ENCODE measurements around the gene COL6A5. TPM values are rescaled to one million over a fixed set of nuclear protein-coding genes. Genes with fewer than 3 reads are reported as not detected.
"Not testable (repeated sequence)": the region's sequence is repeated elsewhere in the genome, so short reads cannot be mapped to it uniquely, and the experiment has no call there.

The COL6A5 gene
- polyA plus RNA-seq, 2 donors = 0.04 to 0.15 TPM

- H3K27ac ChIP-seq (ENCODE audit: low read depth in 2 of 2, low read length in 1 of 2) = no peak overlapping the region
- no peaks in the 10 kb centered on the region for H3K27me3 ChIP-seq (ENCODE audit: control insufficient read depth in 1 of 2, insufficient read depth in 2 of 2, low read length in 2 of 2)
- no peaks in the 10 kb centered on the region for H3K4me1 ChIP-seq (ENCODE audit: control insufficient read depth in 2 of 2, insufficient read depth in 2 of 2, low read length in 1 of 2)
- no peaks in the 10 kb centered on the region for H3K36me3 ChIP-seq (ENCODE audit: control insufficient read depth in 2 of 2, insufficient read depth in 2 of 2, low read length in 1 of 2)
- peaks cover 0 to 2% of the 10 kb centered on the region in 2 donors for H3K9me3 ChIP-seq (ENCODE audit: control insufficient read depth in 2 of 2, insufficient read depth in 1 of 2, low read depth in 1 of 2, low read length in 1 of 2)
- WGBS, 2 donors = 49 to 66% methylated on average over 2 of the region's 2 CpGs
- H3K4me3 ChIP-seq (ENCODE audit: low read depth in 1 of 2, low read length in 2 of 2) = no peak overlapping the region
Measured at GRCh38 chr3:130429713-130430023, 84.2 kb downstream of the COL6A5 start.

- no peaks in the 10 kb centered on the region for H3K27me3 ChIP-seq (ENCODE audit: control insufficient read depth in 1 of 2, insufficient read depth in 2 of 2, low read length in 2 of 2)
- H3K36me3 ChIP-seq (ENCODE audit: control insufficient read depth in 2 of 2, insufficient read depth in 2 of 2, low read length in 1 of 2) = no peaks in the 10 kb centered on the region
- H3K27ac ChIP-seq (ENCODE audit: low read depth in 2 of 2, low read length in 1 of 2) = no peak overlapping the region
- no peak overlapping the region for H3K4me3 ChIP-seq (ENCODE audit: low read depth in 1 of 2, low read length in 2 of 2)
- peaks cover 0 to 2% of the 10 kb centered on the region in 2 donors for H3K9me3 ChIP-seq (ENCODE audit: control insufficient read depth in 2 of 2, insufficient read depth in 1 of 2, low read depth in 1 of 2, low read length in 1 of 2)
- H3K4me1 ChIP-seq (ENCODE audit: control insufficient read depth in 2 of 2, insufficient read depth in 2 of 2, low read length in 1 of 2) = no peaks in the 10 kb centered on the region
Measured at GRCh38 chr3:130430266-130430665, 84.8 kb downstream of the COL6A5 start.

- not testable (repeated sequence) for H3K27me3 ChIP-seq (ENCODE audit: control insufficient read depth in 1 of 2, insufficient read depth in 2 of 2, low read length in 2 of 2); H3K36me3 ChIP-seq (ENCODE audit: control insufficient read depth in 2 of 2, insufficient read depth in 2 of 2, low read length in 1 of 2); H3K4me3 ChIP-seq (ENCODE audit: low read depth in 1 of 2, low read length in 2 of 2); H3K27ac ChIP-seq (ENCODE audit: low read depth in 2 of 2, low read length in 1 of 2); H3K4me1 ChIP-seq (ENCODE audit: control insufficient read depth in 2 of 2, insufficient read depth in 2 of 2, low read length in 1 of 2); H3K9me3 ChIP-seq (ENCODE audit: control insufficient read depth in 2 of 2, insufficient read depth in 1 of 2, low read depth in 1 of 2, low read length in 1 of 2)
- 81 to 84% methylated on average over 10 of the region's 10 CpGs for WGBS, 2 donors
Measured at GRCh38 chr3:130432086-130432485, 86.6 kb downstream of the COL6A5 start.

GRCh38 chr3:130433306-130433705 is 87.8 kb downstream of the COL6A5 start:
- peaks cover 0 to 2% of the 10 kb centered on the region in 2 donors for H3K9me3 ChIP-seq (ENCODE audit: control insufficient read depth in 2 of 2, insufficient read depth in 1 of 2, low read depth in 1 of 2, low read length in 1 of 2)
- WGBS, 2 donors = 64 to 71% methylated on average over 1 of the region's 1 CpG
- H3K27ac ChIP-seq (ENCODE audit: low read depth in 2 of 2, low read length in 1 of 2) = no peak overlapping the region
- H3K4me1 ChIP-seq (ENCODE audit: control insufficient read depth in 2 of 2, insufficient read depth in 2 of 2, low read length in 1 of 2) = no peaks in the 10 kb centered on the region
- H3K4me3 ChIP-seq (ENCODE audit: low read depth in 1 of 2, low read length in 2 of 2) = no peak overlapping the region
- H3K27me3 ChIP-seq (ENCODE audit: control insufficient read depth in 1 of 2, insufficient read depth in 2 of 2, low read length in 2 of 2) = no peaks in the 10 kb centered on the region
- H3K36me3 ChIP-seq (ENCODE audit: control insufficient read depth in 2 of 2, insufficient read depth in 2 of 2, low read length in 1 of 2) = no peaks in the 10 kb centered on the region

GRCh38 chr3:130442284-130442683 is 96.8 kb downstream of the COL6A5 start:
- Histone ChIP-seq H3K36me3 (ENCODE audit: control insufficient read depth in 2 of 2, insufficient read depth in 2 of 2, low read length in 1 of 2) (no peaks in the 10 kb centered on the region), H3K4me3 (ENCODE audit: low read depth in 1 of 2, low read length in 2 of 2) (no peak overlapping the region), H3K9me3 (ENCODE audit: control insufficient read depth in 2 of 2, insufficient read depth in 1 of 2, low read depth in 1 of 2, low read length in 1 of 2) (no peaks in the 10 kb centered on the region), H3K27me3 (ENCODE audit: control insufficient read depth in 1 of 2, insufficient read depth in 2 of 2, low read length in 2 of 2) (no peaks in the 10 kb centered on the region), H3K4me1 (ENCODE audit: control insufficient read depth in 2 of 2, insufficient read depth in 2 of 2, low read length in 1 of 2) (no peaks in the 10 kb centered on the region), H3K27ac (ENCODE audit: low read depth in 2 of 2, low read length in 1 of 2) (no peak overlapping the region)
- WGBS, 2 donors = 47 to 50% methylated on average over 1 of the region's 1 CpG

- H3K4me3 ChIP-seq (ENCODE audit: low read depth in 1 of 2, low read length in 2 of 2); H3K9me3 ChIP-seq (ENCODE audit: control insufficient read depth in 2 of 2, insufficient read depth in 1 of 2, low read depth in 1 of 2, low read length in 1 of 2); H3K36me3 ChIP-seq (ENCODE audit: control insufficient read depth in 2 of 2, insufficient read depth in 2 of 2, low read length in 1 of 2); H3K27me3 ChIP-seq (ENCODE audit: control insufficient read depth in 1 of 2, insufficient read depth in 2 of 2, low read length in 2 of 2); H3K27ac ChIP-seq (ENCODE audit: low read depth in 2 of 2, low read length in 1 of 2); H3K4me1 ChIP-seq (ENCODE audit: control insufficient read depth in 2 of 2, insufficient read depth in 2 of 2, low read length in 1 of 2): not testable (repeated sequence)
- WGBS, 2 donors = 83 to 86% methylated on average over 6 of the region's 6 CpGs
Measured at GRCh38 chr3:130446840-130447239, 101.4 kb downstream of the COL6A5 start.

- not testable (repeated sequence) for H3K27me3 ChIP-seq (ENCODE audit: control insufficient read depth in 1 of 2, insufficient read depth in 2 of 2, low read length in 2 of 2); H3K27ac ChIP-seq (ENCODE audit: low read depth in 2 of 2, low read length in 1 of 2); H3K4me3 ChIP-seq (ENCODE audit: low read depth in 1 of 2, low read length in 2 of 2); H3K9me3 ChIP-seq (ENCODE audit: control insufficient read depth in 2 of 2, insufficient read depth in 1 of 2, low read depth in 1 of 2, low read length in 1 of 2); H3K36me3 ChIP-seq (ENCODE audit: control insufficient read depth in 2 of 2, insufficient read depth in 2 of 2, low read length in 1 of 2); H3K4me1 ChIP-seq (ENCODE audit: control insufficient read depth in 2 of 2, insufficient read depth in 2 of 2, low read length in 1 of 2)
- WGBS, 2 donors = 58 to 67% methylated on average over 8 of the region's 8 CpGs
Measured at GRCh38 chr3:130448155-130448554, 102.7 kb downstream of the COL6A5 start.

- Histone ChIP-seq H3K4me3 (ENCODE audit: low read depth in 1 of 2, low read length in 2 of 2) (no peak overlapping the region), H3K36me3 (ENCODE audit: control insufficient read depth in 2 of 2, insufficient read depth in 2 of 2, low read length in 1 of 2) (no peaks in the 10 kb centered on the region), H3K27ac (ENCODE audit: low read depth in 2 of 2, low read length in 1 of 2) (no peak overlapping the region), H3K9me3 (ENCODE audit: control insufficient read depth in 2 of 2, insufficient read depth in 1 of 2, low read depth in 1 of 2, low read length in 1 of 2) (peaks cover 0 to 3% of the 10 kb centered on the region in 2 donors), H3K27me3 (ENCODE audit: control insufficient read depth in 1 of 2, insufficient read depth in 2 of 2, low read length in 2 of 2) (no peaks in the 10 kb centered on the region), H3K4me1 (ENCODE audit: control insufficient read depth in 2 of 2, insufficient read depth in 2 of 2, low read length in 1 of 2) (no peaks in the 10 kb centered on the region)
- 62 to 68% methylated on average over 1 of the region's 1 CpG for WGBS, 2 donors
Measured at GRCh38 chr3:130456540-130456939, 111.1 kb downstream of the COL6A5 start.

GRCh38 chr3:130457671-130458070 is 112.2 kb downstream of the COL6A5 start:
- Histone ChIP-seq H3K27me3 (ENCODE audit: control insufficient read depth in 1 of 2, insufficient read depth in 2 of 2, low read length in 2 of 2) (no peaks in the 10 kb centered on the region), H3K9me3 (ENCODE audit: control insufficient read depth in 2 of 2, insufficient read depth in 1 of 2, low read depth in 1 of 2, low read length in 1 of 2) (peaks cover 0 to 3% of the 10 kb centered on the region in 2 donors), H3K27ac (ENCODE audit: low read depth in 2 of 2, low read length in 1 of 2) (no peak overlapping the region), H3K36me3 (ENCODE audit: control insufficient read depth in 2 of 2, insufficient read depth in 2 of 2, low read length in 1 of 2) (no peaks in the 10 kb centered on the region), H3K4me1 (ENCODE audit: control insufficient read depth in 2 of 2, insufficient read depth in 2 of 2, low read length in 1 of 2) (no peaks in the 10 kb centered on the region), H3K4me3 (ENCODE audit: low read depth in 1 of 2, low read length in 2 of 2) (no peak overlapping the region)
- 39 to 51% methylated on average over 1 of the region's 1 CpG for WGBS, 2 donors

- no peaks in the 10 kb centered on the region for H3K27me3 ChIP-seq (ENCODE audit: control insufficient read depth in 1 of 2, insufficient read depth in 2 of 2, low read length in 2 of 2)
- no peaks in the 10 kb centered on the region for H3K36me3 ChIP-seq (ENCODE audit: control insufficient read depth in 2 of 2, insufficient read depth in 2 of 2, low read length in 1 of 2)
- no peak overlapping the region for H3K27ac ChIP-seq (ENCODE audit: low read depth in 2 of 2, low read length in 1 of 2)
- peaks cover 0 to 3% of the 10 kb centered on the region in 2 donors for H3K9me3 ChIP-seq (ENCODE audit: control insufficient read depth in 2 of 2, insufficient read depth in 1 of 2, low read depth in 1 of 2, low read length in 1 of 2)
- H3K4me3 ChIP-seq (ENCODE audit: low read depth in 1 of 2, low read length in 2 of 2) = no peak overlapping the region
- no peaks in the 10 kb centered on the region for H3K4me1 ChIP-seq (ENCODE audit: control insufficient read depth in 2 of 2, insufficient read depth in 2 of 2, low read length in 1 of 2)
Measured at GRCh38 chr3:130459944-130460343, 114.5 kb downstream of the COL6A5 start.

Data from esophagus (tissue), 2 donors.